ENCODE data around the gene EPHA5.

DNA sequence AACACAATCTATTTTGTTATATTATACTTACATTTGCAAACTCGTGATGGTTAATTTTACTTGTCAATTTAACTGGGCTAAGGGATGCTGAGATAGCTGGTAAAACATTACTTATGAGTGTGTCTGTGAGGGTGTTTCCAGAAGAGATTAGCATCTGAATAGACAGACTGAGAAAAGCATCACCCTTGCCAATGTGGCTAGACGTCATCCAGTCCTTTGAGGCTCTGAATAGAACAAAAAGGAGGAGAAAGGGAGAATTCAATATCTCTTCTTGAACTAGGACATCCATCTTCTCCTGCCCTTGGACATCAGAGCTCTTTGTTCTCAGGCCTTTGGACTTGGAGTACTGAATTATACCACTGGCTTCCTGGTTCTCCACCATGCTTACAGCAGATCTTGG is 154.6 kb downstream of the EPHA5 start:
- TF ChIP-seq, protein P1, sequence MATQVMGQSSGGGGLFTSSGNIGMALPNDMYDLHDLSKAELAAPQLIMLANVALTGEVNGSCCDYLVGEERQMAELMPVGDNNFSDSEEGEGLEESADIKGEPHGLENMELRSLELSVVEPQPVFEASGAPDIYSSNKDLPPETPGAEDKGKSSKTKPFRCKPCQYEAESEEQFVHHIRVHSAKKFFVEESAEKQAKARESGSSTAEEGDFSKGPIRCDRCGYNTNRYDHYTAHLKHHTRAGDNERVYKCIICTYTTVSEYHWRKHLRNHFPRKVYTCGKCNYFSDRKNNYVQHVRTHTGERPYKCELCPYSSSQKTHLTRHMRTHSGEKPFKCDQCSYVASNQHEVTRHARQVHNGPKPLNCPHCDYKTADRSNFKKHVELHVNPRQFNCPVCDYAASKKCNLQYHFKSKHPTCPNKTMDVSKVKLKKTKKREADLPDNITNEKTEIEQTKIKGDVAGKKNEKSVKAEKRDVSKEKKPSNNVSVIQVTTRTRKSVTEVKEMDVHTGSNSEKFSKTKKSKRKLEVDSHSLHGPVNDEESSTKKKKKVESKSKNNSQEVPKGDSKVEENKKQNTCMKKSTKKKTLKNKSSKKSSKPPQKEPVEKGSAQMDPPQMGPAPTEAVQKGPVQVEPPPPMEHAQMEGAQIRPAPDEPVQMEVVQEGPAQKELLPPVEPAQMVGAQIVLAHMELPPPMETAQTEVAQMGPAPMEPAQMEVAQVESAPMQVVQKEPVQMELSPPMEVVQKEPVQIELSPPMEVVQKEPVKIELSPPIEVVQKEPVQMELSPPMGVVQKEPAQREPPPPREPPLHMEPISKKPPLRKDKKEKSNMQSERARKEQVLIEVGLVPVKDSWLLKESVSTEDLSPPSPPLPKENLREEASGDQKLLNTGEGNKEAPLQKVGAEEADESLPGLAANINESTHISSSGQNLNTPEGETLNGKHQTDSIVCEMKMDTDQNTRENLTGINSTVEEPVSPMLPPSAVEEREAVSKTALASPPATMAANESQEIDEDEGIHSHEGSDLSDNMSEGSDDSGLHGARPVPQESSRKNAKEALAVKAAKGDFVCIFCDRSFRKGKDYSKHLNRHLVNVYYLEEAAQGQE (IDR thresholded peaks at IDR 0.05; ENCODE audit: insufficient replicate concordance, low read depth) = no peak
- TF ChIP-seq, protein P2, sequence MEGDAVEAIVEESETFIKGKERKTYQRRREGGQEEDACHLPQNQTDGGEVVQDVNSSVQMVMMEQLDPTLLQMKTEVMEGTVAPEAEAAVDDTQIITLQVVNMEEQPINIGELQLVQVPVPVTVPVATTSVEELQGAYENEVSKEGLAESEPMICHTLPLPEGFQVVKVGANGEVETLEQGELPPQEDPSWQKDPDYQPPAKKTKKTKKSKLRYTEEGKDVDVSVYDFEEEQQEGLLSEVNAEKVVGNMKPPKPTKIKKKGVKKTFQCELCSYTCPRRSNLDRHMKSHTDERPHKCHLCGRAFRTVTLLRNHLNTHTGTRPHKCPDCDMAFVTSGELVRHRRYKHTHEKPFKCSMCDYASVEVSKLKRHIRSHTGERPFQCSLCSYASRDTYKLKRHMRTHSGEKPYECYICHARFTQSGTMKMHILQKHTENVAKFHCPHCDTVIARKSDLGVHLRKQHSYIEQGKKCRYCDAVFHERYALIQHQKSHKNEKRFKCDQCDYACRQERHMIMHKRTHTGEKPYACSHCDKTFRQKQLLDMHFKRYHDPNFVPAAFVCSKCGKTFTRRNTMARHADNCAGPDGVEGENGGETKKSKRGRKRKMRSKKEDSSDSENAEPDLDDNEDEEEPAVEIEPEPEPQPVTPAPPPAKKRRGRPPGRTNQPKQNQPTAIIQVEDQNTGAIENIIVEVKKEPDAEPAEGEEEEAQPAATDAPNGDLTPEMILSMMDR (IDR thresholded peaks at IDR 0.05; ENCODE audit: insufficient read depth, low read length) = no peak
